ENCODE results near the gene ITM2C.

GRCh38 chr2:230869914-230870543 is 5.3 kb downstream of the ITM2C start:
- TF ChIP-seq TAF1 (IDR thresholded peaks at IDR 0.05; ENCODE audit: low read depth) = no peak
- no peak for TF ChIP-seq EP300 (IDR thresholded peaks at IDR 0.05; ENCODE audit: borderline replicate concordance)

Measured in Ishikawa (cell line).